NCI-H2196 (cell line): ENCODE data around the gene HSF2.

Experiments
- DNase-seq: peaks from one replicate; lab custom pipeline; 2025; ENCODE audit not compliant: unreplicated experiment; lab: John Stamatoyannopoulos, UW

HSF2 gene

GRCh38 chr6:122399348-122400120, at the start of gene HSF2:
TSS of gene HSF2 (plus strand) at chr6:122399652. CDS start at chr6:122399738, 86 bp downstream.
- DNase-seq: peak; percentile 94

- no peak for DNase-seq
Measured at GRCh38 chr6:122352981-122353664, 46.3 kb upstream of the HSF2 start.

GRCh38 chr6:122360809-122361208, 38.6 kb upstream of the HSF2 start:
- DNase-seq: no peak

GRCh38 chr6:122361314-122361979, 38.0 kb upstream of the HSF2 start:
- no peak for DNase-seq

- peak; percentile 2 for DNase-seq
Measured at GRCh38 chr6:122363769-122364483, 35.5 kb upstream of the HSF2 start.

GRCh38 chr6:122365775-122366403, 33.6 kb upstream of the HSF2 start:
- DNase-seq: no peak

GRCh38 chr6:122367171-122367570, 32.3 kb upstream of the HSF2 start:
- no peak for DNase-seq

- no peak for DNase-seq
Measured at GRCh38 chr6:122369536-122369935, 29.9 kb upstream of the HSF2 start.

GRCh38 chr6:122372647-122373046, 26.8 kb upstream of the HSF2 start:
- DNase-seq: no peak

GRCh38 chr6:122374307-122374706, 25.1 kb upstream of the HSF2 start:
- DNase-seq: no peak

GRCh38 chr6:122376246-122376645, 23.2 kb upstream of the HSF2 start:
- DNase-seq: no peak

GRCh38 chr6:122381494-122382265, 17.8 kb upstream of the HSF2 start:
- DNase-seq: peak; percentile 46

- no peak for DNase-seq
Measured at GRCh38 chr6:122385857-122386612, 13.4 kb upstream of the HSF2 start.

GRCh38 chr6:122388945-122389344, 10.5 kb upstream of the HSF2 start:
- DNase-seq: no peak

GRCh38 chr6:122389704-122390372, 9.6 kb upstream of the HSF2 start:
- peak; percentile 46 for DNase-seq

- DNase-seq: no peak
Measured at GRCh38 chr6:122392564-122393350, 6.7 kb upstream of the HSF2 start.

GRCh38 chr6:122393351-122393896, 6.0 kb upstream of the HSF2 start:
- DNase-seq: no peak

GRCh38 chr6:122394016-122394415, 5.4 kb upstream of the HSF2 start:
- DNase-seq: no peak
